HepG2 (cell line): Measurements from ENCODE around the gene KIAA1217. TPM values are rescaled to one million over a fixed set of nuclear protein-coding genes. Genes with fewer than 3 reads are reported as not detected.

Source experiments
- BCL6 ChIP-seq: IDR thresholded peaks from 2 replicates; pipeline ENCODE4 v1.6.1; 2016; ENCODE audit warnings: missing genetic modification reagents, missing compliant biosample characterization
- HES4 ChIP-seq: sonication (generic); formaldehyde crosslinking; IDR thresholded peaks from 2 replicates; pipeline ENCODE4 v1.9.0; 2021; ENCODE audit warnings: mild to moderate bottlenecking, missing genetic modification reagents, borderline replicate concordance
- KDM6A ChIP-seq: IDR thresholded peaks from 2 replicates; pipeline ENCODE4 v1.6.1; 2016; ENCODE audit warnings: low read depth
- MAZ ChIP-seq, 2 experiments: sonication (generic) in 1 of 2; formaldehyde crosslinking in 1 of 2; IDR thresholded peaks; 2 replicates each; pipeline versions ENCODE4 v1.5.0 to v1.6.1; 2012 to 2020; ENCODE audit warnings: low read depth in 2 of 2, mild to moderate bottlenecking in 2 of 2, borderline replicate concordance in 1 of 2, improper control_type of control experiment in 1 of 2, low read length in 1 of 2, missing genetic modification reagents in 1 of 2, moderate library complexity in 1 of 2
- NCOA2 ChIP-seq: sonication (generic); formaldehyde crosslinking; IDR thresholded peaks from 2 replicates; pipeline ENCODE4 v1.8.0; 2022; ENCODE audit warnings: inconsistent platforms
- NR2F2 ChIP-seq: IDR thresholded peaks from 2 replicates; pipeline ENCODE4 v1.6.1; 2012; ENCODE audit warnings: low read depth, inconsistent platforms, borderline replicate concordance
- RBM39 ChIP-seq: fragments of 200-400 bp; formaldehyde crosslinking; IDR thresholded peaks from one replicate; pipeline ENCODE4 v1.6.1; 2018; ENCODE audit warnings: antibody characterized with exemption, mild to moderate bottlenecking, low read depth, low read length; ENCODE audit not compliant: poor library complexity, severe bottlenecking
- TEAD3 ChIP-seq: optimal IDR thresholded peaks from 2 replicates; pipeline ENCODE3; 2016; ENCODE audit warnings: borderline replicate concordance
- ZBTB14 ChIP-seq: sonication (generic); formaldehyde crosslinking; IDR thresholded peaks from 2 replicates; pipeline ENCODE4 v1.4.0; 2020; ENCODE audit warnings: missing genetic modification reagents
- ZBTB21 ChIP-seq: sonication (generic); formaldehyde crosslinking; IDR thresholded peaks from 2 replicates; pipeline ENCODE4 v1.4.0; 2020; ENCODE audit warnings: missing genetic modification reagents
- ZNF281 ChIP-seq: sonication (generic); formaldehyde crosslinking; IDR thresholded peaks from 2 replicates; pipeline ENCODE4 v1.4.0; 2020; ENCODE audit warnings: missing genetic modification reagents, borderline replicate concordance
- ZNF460 ChIP-seq: sonication (generic); formaldehyde crosslinking; IDR thresholded peaks from 2 replicates; pipeline ENCODE4 v1.5.1; 2020; ENCODE audit warnings: missing genetic modification reagents, mild to moderate bottlenecking, borderline replicate concordance
- ZNF557 ChIP-seq: sonication (generic); formaldehyde crosslinking; IDR thresholded peaks from 2 replicates; pipeline ENCODE4 v1.4.0; 2020; ENCODE audit warnings: missing genetic modification reagents
- ZNF589 ChIP-seq: sonication (generic); formaldehyde crosslinking; conservative IDR thresholded peaks from 2 replicates; pipeline ENCODE4 v1.8.0; 2022; ENCODE audit warnings: mild to moderate bottlenecking, moderate library complexity, missing genetic modification reagents
- ZNF619 ChIP-seq: sonication (generic); formaldehyde crosslinking; IDR thresholded peaks from 2 replicates; pipeline ENCODE4 v1.4.0; 2020; ENCODE audit warnings: mild to moderate bottlenecking, missing genetic modification reagents
- ZNF644 ChIP-seq: IDR thresholded peaks from 2 replicates; pipeline ENCODE4 v1.6.1; 2016; ENCODE audit warnings: low read depth
- ZNF749 ChIP-seq: sonication (generic); formaldehyde crosslinking; IDR thresholded peaks from 2 replicates; pipeline ENCODE4 v1.8.0; 2022; ENCODE audit warnings: mild to moderate bottlenecking, missing genetic modification reagents, moderate library complexity, borderline replicate concordance
- ZNF792 ChIP-seq: IDR thresholded peaks from 2 replicates; pipeline ENCODE4 v1.6.1; 2016
- ZNF883 ChIP-seq: sonication (generic); formaldehyde crosslinking; IDR thresholded peaks from 2 replicates; pipeline ENCODE4 v1.5.1; 2020; ENCODE audit warnings: mild to moderate bottlenecking, missing genetic modification reagents; ENCODE audit errors: not compliant biosample characterization
- polyA plus RNA-seq, 8 experiments: library from polyadenylated mRNA; depleted of rRNA in 3 of 8; stranded (reverse) in 7 of 8; unstranded in 1 of 8; fragments of >200 nt; fragmentation: Illumina TruSeq in 4 of 8; extraction: Trizol in 4 of 8; gene quantifications; 2 replicates each; pipeline versions ENCODE4 v1.2.1 to v1.2.3, GENCODE V29; 2011 to 2016; ENCODE audit warnings: low read depth in 4 of 8, missing spikeins in 1 of 8, mixed read lengths in 1 of 8; ENCODE audit not compliant: insufficient read depth in 1 of 8
- total RNA-seq, 5 experiments: library from RNA; depleted of rRNA; stranded (reverse); fragments of >200 nt; fragmentation: Illumina TruSeq; extraction: Trizol; gene quantifications; 2 replicates each; pipeline ENCODE4 v1.2.3, GENCODE V29; 2016; ENCODE audit warnings: low read depth in 1 of 5
- TF ChIP-seq, protein P1 (sequence below): sonication (generic); formaldehyde crosslinking; IDR thresholded peaks from 2 replicates; pipeline ENCODE4 v1.5.1; 2020; ENCODE audit warnings: mild to moderate bottlenecking, missing genetic modification reagents, moderate library complexity

KIAA1217 gene
- total and polyA plus RNA-seq, 2 of the 13 experiments (the other 11 are each of a cell fraction or from before 2014, with no cell fraction given), result 4.6 to 10.9 TPM

GRCh38 chr10:24208661-24209431 is at the start of gene KIAA1217 (continued):
- TF ChIP-seq BCL6 (CRISPR knock-in tag) (peak; percentile 52; the same call in 1 of the 2 replicates), ZNF460 (CRISPR knock-in tag) (no peak), ZNF619 (no peak), ZNF557 (CRISPR knock-in tag) (no peak), NR2F2 (no peak), ZNF281 (CRISPR knock-in tag) (peak; percentile 66; the same call in 1 of the 2 replicates), ZNF749 (0 out of 2 replicates have a peak, but pooled peaks have one; percentile 41), KDM6A (CRISPR knock-in tag) (peak; percentile 53; the same call in 1 of the 2 replicates), ZBTB21 (no peak), HES4 (CRISPR knock-in tag) (no peak), ZBTB14 (CRISPR knock-in tag) (0 out of 2 replicates have a peak, but pooled peaks have one; percentile 8), NCOA2 (CRISPR knock-in tag) (peak; percentile 35; the same call in 1 of the 2 replicates), MAZ (IDR thresholded peaks at IDR 0.05; ENCODE audit: borderline replicate concordance, low read depth, low read length) (peak; percentile 59; the same call in 1 of the 2 replicates), MAZ (CRISPR knock-in tag; IDR thresholded peaks at IDR 0.05; ENCODE audit: low read depth) (no peak), ZNF589 (CRISPR knock-in tag) (no peak), TEAD3 (CRISPR knock-in tag) (peak; percentile 91), ZNF644 (no peak), ZNF792 (CRISPR knock-in tag) (no peak), ZNF883 (CRISPR knock-in tag) (no peak), RBM39 (peak; percentile 32)
- TF ChIP-seq, protein P1, sequence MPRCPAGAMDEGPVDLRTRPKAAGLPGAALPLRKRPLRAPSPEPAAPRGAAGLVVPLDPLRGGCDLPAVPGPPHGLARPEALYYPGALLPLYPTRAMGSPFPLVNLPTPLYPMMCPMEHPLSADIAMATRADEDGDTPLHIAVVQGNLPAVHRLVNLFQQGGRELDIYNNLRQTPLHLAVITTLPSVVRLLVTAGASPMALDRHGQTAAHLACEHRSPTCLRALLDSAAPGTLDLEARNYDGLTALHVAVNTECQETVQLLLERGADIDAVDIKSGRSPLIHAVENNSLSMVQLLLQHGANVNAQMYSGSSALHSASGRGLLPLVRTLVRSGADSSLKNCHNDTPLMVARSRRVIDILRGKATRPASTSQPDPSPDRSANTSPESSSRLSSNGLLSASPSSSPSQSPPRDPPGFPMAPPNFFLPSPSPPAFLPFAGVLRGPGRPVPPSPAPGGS (CRISPR knock-in tag), result no peak
